Lower lobe of right lung (tissue), 2 donors: ENCODE data around the gene ZNF593OS. TPM values are rescaled to one million over a fixed set of nuclear protein-coding genes. Genes with fewer than 3 reads are reported as not detected.

Source experiments
- ATAC-seq, 2 donors: fragments of 200-7000 bp; cut with Tn5 transposase; one replicate each; pipeline ENCODE4 v1.9.1; 2020 to 2022; ENCODE audit warnings: mild to moderate bottlenecking in 2 of 2, moderate library complexity in 2 of 2
- DNase-seq: peaks from one replicate; pipeline ENCODE4 v3.0.0-alpha.2; 2020
- H3K27ac ChIP-seq: fragments of 200-600 bp; one replicate; pipeline ENCODE4 v1.8.0; 2022
- H3K27me3 ChIP-seq: fragments of 200-600 bp; one replicate; pipeline ENCODE4 v1.8.0; 2022; ENCODE audit warnings: low read depth
- H3K36me3 ChIP-seq: fragments of 200-600 bp; one replicate; pipeline ENCODE4 v1.8.0; 2022; ENCODE audit warnings: mild to moderate bottlenecking
- H3K4me1 ChIP-seq: fragments of 200-600 bp; one replicate; pipeline ENCODE4 v1.8.0; 2022
- H3K4me3 ChIP-seq: fragments of 200-600 bp; one replicate; pipeline ENCODE4 v1.8.0; 2022; ENCODE audit warnings: mild to moderate bottlenecking
- H3K9me3 ChIP-seq: fragments of 200-600 bp; one replicate; pipeline ENCODE4 v1.8.0; 2022
- CTCF ChIP-seq: fragments of 200-600 bp; IDR thresholded peaks from one replicate; pipeline ENCODE4 v1.8.0; 2022; ENCODE audit warnings: antibody characterized with exemption, mild to moderate bottlenecking
- intact Hi-C: fragments of 100-400 bp; cut with DNase I; formaldehyde crosslinking; loops from one replicate; pipeline ENCODE4 v1.11.0; 2022
- total RNA-seq: library from RNA; stranded (reverse); fragmentation: NEBNext Ultra II Directional; extraction: Animal tissue kit (Norgen Biotek cat#: 25700); gene quantifications from one replicate; pipeline ENCODE4 v1.2.1, GENCODE V29; 2021
- donor health status: DM: no; HTN: yes; CAD: no; lungs with severe emphysema.

Gene ZNF593OS
- total RNA-seq, 1 donor from 2014 or later, result not detected

GRCh38 chr1:26132128-26132833, 39.4 kb downstream of the ZNF593OS start:
- Histone ChIP-seq H3K27me3 (no peaks in the 10 kb centered on the region), H3K9me3 (no peaks in the 10 kb centered on the region), H3K4me1 (peaks cover 12% of the 10 kb centered on the region), H3K36me3 (no peaks in the 10 kb centered on the region), H3K4me3 (no peak overlapping the region), H3K27ac (no peak overlapping the region)
- intact Hi-C loops, result no loop called here
- no peak for DNase-seq
- TF ChIP-seq CTCF, result no peak
- no peak for ATAC-seq

- no peaks in the 10 kb centered on the region for H3K9me3 ChIP-seq
- no peaks in the 10 kb centered on the region for H3K27me3 ChIP-seq
- no peak overlapping the region for H3K4me3 ChIP-seq
- DNase-seq (no peak), ATAC-seq (no peak)
- intact Hi-C loops, result no loop called here
- TF ChIP-seq CTCF, result no peak
- H3K36me3 ChIP-seq, result no peaks in the 10 kb centered on the region
- peaks cover 26% of the 10 kb centered on the region for H3K4me1 ChIP-seq
- no peak overlapping the region for H3K27ac ChIP-seq
These were observed 40.9 kb downstream of the ZNF593OS start for GRCh38 chr1:26130695-26131094.

GRCh38 chr1:26129778-26130177, 41.9 kb downstream of the ZNF593OS start:
- ATAC-seq, result no peak
- no peaks in the 10 kb centered on the region for H3K9me3 ChIP-seq
- no peak overlapping the region for H3K4me3 ChIP-seq
- no peak for TF ChIP-seq CTCF
- peaks cover 35% of the 10 kb centered on the region for H3K4me1 ChIP-seq
- no peaks in the 10 kb centered on the region for H3K27me3 ChIP-seq
- no peak overlapping the region for H3K27ac ChIP-seq
- H3K36me3 ChIP-seq, result no peaks in the 10 kb centered on the region
- intact Hi-C loops, result no loop called here
- no peak for DNase-seq

GRCh38 chr1:26127235-26128163, 44.1 kb downstream of the ZNF593OS start:
- no peak for DNase-seq
- ATAC-seq, result peak; percentile 22 to 54
- Histone ChIP-seq H3K36me3 (peaks cover 3% of the 10 kb centered on the region), H3K4me1 (peaks cover 58% of the 10 kb centered on the region), H3K4me3 (peak overlapping the region; percentile 12), H3K9me3 (no peaks in the 10 kb centered on the region), H3K27me3 (no peaks in the 10 kb centered on the region), H3K27ac (peak overlapping the region; percentile 82)
- no peak for TF ChIP-seq CTCF
- intact Hi-C loops, result no loop called here

DNA sequence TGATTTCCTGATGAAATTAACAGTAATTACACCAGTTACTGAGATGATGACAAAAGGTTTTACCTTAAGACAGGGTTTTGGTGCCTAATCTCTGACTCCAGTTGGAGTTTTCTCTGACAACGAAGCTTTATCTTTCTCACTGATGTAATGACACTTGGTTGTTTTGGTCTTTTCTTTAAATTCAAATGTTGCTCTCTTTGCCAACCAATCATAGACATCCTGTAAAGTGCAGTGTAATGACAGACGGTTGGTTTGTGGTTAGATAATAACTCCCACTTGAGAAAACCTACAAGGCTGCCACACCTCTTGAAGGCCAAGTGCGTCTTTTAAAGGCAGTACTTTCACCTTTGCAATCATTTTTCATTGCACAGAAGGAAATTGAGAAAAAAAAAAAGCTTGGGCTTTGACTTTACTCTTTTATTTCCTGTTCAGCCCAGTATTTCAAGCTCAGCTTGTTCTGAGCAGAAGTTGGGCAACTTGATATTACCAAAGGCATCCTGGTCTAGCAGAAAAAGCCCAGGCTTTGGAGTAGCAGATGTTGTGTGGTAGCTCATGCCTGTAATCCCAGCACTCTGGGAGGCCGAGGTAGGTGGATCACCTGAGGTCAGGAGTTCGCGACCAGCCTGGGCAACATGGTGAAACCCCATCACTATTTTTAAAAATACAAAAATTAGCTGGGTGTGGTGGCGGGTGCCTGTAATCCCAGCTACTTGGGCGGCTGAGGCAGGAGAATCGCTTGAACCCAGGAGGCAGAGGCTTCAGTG, 45.1 kb downstream of the ZNF593OS start:
- DNase-seq (no peak), ATAC-seq (peak; percentile 89 to 93)
- no peaks in the 10 kb centered on the region for H3K27me3 ChIP-seq
- H3K36me3 ChIP-seq, result peaks cover 3% of the 10 kb centered on the region
- peak overlapping the region; percentile 82 for H3K27ac ChIP-seq
- intact Hi-C loops, result no loop called here
- H3K4me1 ChIP-seq, result peaks cover 67% of the 10 kb centered on the region
- no peaks in the 10 kb centered on the region for H3K9me3 ChIP-seq
- TF ChIP-seq CTCF, result no peak
- peak overlapping the region; percentile 12 for H3K4me3 ChIP-seq
